ENCODE measurements around the gene NOTCH3. TPM values are rescaled to one million over a fixed set of nuclear protein-coding genes. Genes with fewer than 3 reads are reported as not detected.

The NOTCH3 gene
- total RNA-seq, 1 donor from 2014 or later = 559 TPM

DNA sequence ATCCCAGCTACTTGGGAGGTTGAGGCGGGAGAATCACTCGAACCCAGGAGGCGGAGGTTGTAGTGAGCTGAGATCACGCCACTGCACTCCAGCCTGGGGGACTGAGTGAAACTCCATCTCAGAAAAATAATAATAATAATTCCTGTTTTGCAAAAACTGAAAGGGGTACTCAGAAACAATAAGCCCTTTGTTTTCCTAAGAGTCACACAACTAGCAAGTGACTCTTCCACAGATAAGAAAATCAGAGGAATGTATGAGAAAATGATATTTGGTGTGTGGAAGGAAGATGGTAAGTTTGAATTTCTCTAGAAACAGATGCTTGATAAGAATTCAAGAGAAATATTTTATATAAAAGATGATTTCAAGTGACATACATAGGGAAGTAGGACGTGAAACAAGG, 58.5 kb downstream of the NOTCH3 start:
- Mint-ChIP-seq H3K27me3 (ENCODE audit: low read depth) (no peaks in the 10 kb centered on the region), H3K27ac (ENCODE audit: unreplicated experiment) (no peak overlapping the region), H3K36me3 (ENCODE audit: low read depth) (peaks cover 3% of the 10 kb centered on the region), H3K4me1 (ENCODE audit: low read depth) (peaks cover 10% of the 10 kb centered on the region), H3K4me3 (ENCODE audit: unreplicated experiment) (no peak overlapping the region), H3K9me3 (ENCODE audit: low read depth) (peaks cover 12% of the 10 kb centered on the region)
- TF ChIP-seq, protein P1, sequence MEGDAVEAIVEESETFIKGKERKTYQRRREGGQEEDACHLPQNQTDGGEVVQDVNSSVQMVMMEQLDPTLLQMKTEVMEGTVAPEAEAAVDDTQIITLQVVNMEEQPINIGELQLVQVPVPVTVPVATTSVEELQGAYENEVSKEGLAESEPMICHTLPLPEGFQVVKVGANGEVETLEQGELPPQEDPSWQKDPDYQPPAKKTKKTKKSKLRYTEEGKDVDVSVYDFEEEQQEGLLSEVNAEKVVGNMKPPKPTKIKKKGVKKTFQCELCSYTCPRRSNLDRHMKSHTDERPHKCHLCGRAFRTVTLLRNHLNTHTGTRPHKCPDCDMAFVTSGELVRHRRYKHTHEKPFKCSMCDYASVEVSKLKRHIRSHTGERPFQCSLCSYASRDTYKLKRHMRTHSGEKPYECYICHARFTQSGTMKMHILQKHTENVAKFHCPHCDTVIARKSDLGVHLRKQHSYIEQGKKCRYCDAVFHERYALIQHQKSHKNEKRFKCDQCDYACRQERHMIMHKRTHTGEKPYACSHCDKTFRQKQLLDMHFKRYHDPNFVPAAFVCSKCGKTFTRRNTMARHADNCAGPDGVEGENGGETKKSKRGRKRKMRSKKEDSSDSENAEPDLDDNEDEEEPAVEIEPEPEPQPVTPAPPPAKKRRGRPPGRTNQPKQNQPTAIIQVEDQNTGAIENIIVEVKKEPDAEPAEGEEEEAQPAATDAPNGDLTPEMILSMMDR (IDR thresholded peaks at IDR 0.05) = no peak
- DNase-seq (ENCODE audit: low spot score) = no peak

DNA sequence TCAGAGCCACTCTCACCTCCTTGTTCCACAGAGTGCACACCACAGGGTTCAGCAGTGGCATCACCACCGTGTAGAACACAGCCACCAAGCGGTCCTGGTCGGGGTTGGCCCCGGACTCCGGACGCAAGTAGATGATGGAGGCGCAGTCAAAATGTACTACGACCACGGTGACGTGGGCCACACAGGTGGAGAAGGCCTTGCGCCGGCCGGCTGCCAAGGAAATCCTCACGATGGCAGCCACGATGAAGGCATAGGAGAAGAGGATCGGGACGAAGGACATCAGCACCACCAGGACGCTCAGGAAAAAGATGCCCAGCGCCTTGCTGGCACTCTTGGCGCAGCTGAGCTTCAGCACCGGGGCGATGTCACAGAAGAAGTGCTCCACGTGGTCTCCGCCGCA, 59.7 kb downstream of the NOTCH3 start:
- no peak overlapping the region for H3K4me3 Mint-ChIP-seq (ENCODE audit: unreplicated experiment)
- no peak overlapping the region for H3K27ac Mint-ChIP-seq (ENCODE audit: unreplicated experiment)
- H3K36me3 Mint-ChIP-seq (ENCODE audit: low read depth) = peaks cover 3% of the 10 kb centered on the region
- no peaks in the 10 kb centered on the region for H3K27me3 Mint-ChIP-seq (ENCODE audit: low read depth)
- DNase-seq (ENCODE audit: low spot score) = no peak
- H3K9me3 Mint-ChIP-seq (ENCODE audit: low read depth) = peaks cover 12% of the 10 kb centered on the region
- peaks cover 10% of the 10 kb centered on the region for H3K4me1 Mint-ChIP-seq (ENCODE audit: low read depth)
- TF ChIP-seq, protein P1 (IDR thresholded peaks at IDR 0.05) = no peak

DNA sequence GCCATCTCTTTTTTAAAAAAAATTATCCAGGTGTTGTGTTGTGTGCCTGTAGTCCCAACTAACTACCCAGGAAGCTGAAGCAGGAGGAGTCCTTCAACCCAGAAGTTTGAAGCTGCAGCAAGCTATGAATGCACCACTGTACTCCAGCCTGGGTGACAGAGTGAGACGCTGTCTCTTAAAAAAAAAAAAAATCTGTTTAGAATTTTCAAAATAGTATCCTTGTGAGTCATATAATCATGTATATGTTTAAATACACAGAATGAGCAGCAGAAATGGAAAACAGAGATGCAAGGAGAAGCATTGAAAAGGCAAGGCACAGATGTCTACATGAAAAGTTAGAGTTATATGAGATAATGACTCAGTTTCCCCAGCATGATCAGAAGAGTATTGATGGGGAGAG, 62.4 kb downstream of the NOTCH3 start:
- no peak for DNase-seq (ENCODE audit: low spot score)
- TF ChIP-seq, protein P1 (IDR thresholded peaks at IDR 0.05) = no peak
- H3K9me3 Mint-ChIP-seq (ENCODE audit: low read depth) = peaks cover 12% of the 10 kb centered on the region
- no peak overlapping the region for H3K4me3 Mint-ChIP-seq (ENCODE audit: unreplicated experiment)
- peaks cover 3% of the 10 kb centered on the region for H3K36me3 Mint-ChIP-seq (ENCODE audit: low read depth)
- H3K27me3 Mint-ChIP-seq (ENCODE audit: low read depth) = no peaks in the 10 kb centered on the region
- peak overlapping the region; percentile 68 for H3K27ac Mint-ChIP-seq (ENCODE audit: unreplicated experiment)
- H3K4me1 Mint-ChIP-seq (ENCODE audit: low read depth) = peaks cover 10% of the 10 kb centered on the region

DNA sequence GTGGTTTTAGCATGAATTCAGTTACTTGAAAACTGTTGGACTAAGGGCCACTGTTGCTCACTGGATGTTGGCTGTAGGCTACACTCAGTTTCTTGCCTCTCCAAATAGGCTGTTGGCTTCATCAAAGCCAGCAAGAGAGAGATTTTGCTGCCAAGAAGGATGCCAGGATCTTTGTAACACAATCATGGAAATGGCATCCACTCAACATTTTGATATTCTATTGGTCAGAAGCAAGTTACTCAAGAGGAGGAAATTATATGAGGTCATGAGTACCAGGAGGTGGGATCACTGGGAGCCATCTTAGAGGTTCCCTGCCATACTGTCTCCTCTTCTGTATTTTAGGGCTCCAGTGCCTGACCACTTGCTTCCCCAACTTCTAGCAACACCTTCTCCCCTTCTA, 63.0 kb downstream of the NOTCH3 start:
- Mint-ChIP-seq H3K4me3 (ENCODE audit: unreplicated experiment) (no peak overlapping the region), H3K27ac (ENCODE audit: unreplicated experiment) (no peak overlapping the region), H3K4me1 (ENCODE audit: low read depth) (peaks cover 10% of the 10 kb centered on the region), H3K9me3 (ENCODE audit: low read depth) (peaks cover 12% of the 10 kb centered on the region), H3K27me3 (ENCODE audit: low read depth) (no peaks in the 10 kb centered on the region), H3K36me3 (ENCODE audit: low read depth) (peaks cover 3% of the 10 kb centered on the region)
- no peak for DNase-seq (ENCODE audit: low spot score)
- TF ChIP-seq, protein P1 (IDR thresholded peaks at IDR 0.05) = no peak

DNA sequence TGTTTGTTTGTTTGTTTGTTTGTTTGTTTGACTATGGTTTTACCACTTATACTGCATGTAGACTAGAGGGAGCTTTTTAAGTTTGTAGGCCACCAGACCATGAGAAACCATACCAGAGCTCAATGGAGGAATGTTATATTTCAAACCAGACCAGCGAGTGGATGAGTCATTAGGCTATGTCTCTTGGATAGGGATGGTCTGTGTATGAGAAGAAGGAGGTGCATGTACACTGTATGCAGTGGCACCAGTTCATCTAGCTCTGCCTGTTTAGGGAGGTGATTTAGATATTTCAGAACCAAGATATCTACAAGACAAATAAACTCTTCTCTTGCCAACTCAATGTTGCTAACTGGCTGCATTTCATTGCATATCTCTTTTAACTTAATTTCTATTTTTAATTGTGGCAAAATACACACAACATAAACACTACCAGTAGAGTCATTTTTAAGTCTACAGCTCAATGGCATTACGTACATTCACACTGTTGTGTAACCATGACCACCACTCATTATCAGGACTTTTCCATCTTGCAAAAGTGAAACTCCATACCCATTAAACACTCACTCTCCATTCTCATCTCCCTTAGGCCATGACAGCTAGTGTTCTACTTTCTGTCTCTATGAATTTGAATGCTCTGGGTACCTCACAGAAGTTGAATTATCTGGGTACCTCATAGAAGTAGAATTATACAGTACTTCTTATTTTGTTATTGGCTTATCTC, 64.4 kb downstream of the NOTCH3 start:
- Mint-ChIP-seq H3K27ac (ENCODE audit: unreplicated experiment) (no peak overlapping the region), H3K27me3 (ENCODE audit: low read depth) (no peaks in the 10 kb centered on the region), H3K4me3 (ENCODE audit: unreplicated experiment) (no peak overlapping the region), H3K36me3 (ENCODE audit: low read depth) (peaks cover 3% of the 10 kb centered on the region), H3K4me1 (ENCODE audit: low read depth) (peaks cover 10% of the 10 kb centered on the region), H3K9me3 (ENCODE audit: low read depth) (peaks cover 12% of the 10 kb centered on the region)
- no peak for DNase-seq (ENCODE audit: low spot score)
- TF ChIP-seq, protein P1 (IDR thresholded peaks at IDR 0.05) = no peak

All from chondrocyte (in vitro differentiated cells).